HG02943 (cell line): ENCODE measurements around the gene HDHD3.
"Not testable (repeated sequence)": the region's sequence is repeated elsewhere in the genome, so short reads cannot be mapped to it uniquely, and the experiment has no call there.

ENCODE experiments used
- ATAC-seq: cut with Tn5 transposase; IDR thresholded peaks from one replicate; pipeline ENCODE4 v1.9.1; 2021; ENCODE audit warnings: mild to moderate bottlenecking, low read depth, moderate library complexity; ENCODE audit not compliant: unreplicated experiment

Gene HDHD3

GRCh38 chr9:113368348-113368981 is 8.3 kb downstream of the HDHD3 start:
- no peak for ATAC-seq

GRCh38 chr9:113365652-113366051 is 11.1 kb downstream of the HDHD3 start:
- ATAC-seq: not testable (repeated sequence)

DNA sequence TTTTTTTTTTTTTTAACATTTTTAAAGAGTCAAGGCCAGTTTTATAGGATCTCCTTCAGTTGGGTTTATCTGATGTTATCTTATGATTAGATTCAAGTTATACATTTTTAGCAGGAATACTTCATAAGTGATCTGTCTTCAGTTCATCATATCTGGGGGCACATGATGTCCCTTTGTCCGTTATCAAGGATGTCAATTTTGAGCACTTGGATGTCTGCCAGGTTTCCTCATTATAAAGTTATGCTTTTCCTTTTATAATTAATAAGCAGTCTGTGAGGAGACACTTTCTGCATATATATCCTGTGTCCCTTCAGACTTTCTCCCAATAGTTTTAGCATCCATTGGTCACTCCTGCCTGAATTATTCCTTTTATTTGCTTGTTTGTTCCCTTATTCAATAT is 11.8 kb downstream of the HDHD3 start:
- no peak for ATAC-seq

- ATAC-seq: no peak
These were observed 13.4 kb downstream of the HDHD3 start for GRCh38 chr9:113363336-113363735.

GRCh38 chr9:113361304-113362018 is 15.3 kb downstream of the HDHD3 start:
- no peak for ATAC-seq

DNA sequence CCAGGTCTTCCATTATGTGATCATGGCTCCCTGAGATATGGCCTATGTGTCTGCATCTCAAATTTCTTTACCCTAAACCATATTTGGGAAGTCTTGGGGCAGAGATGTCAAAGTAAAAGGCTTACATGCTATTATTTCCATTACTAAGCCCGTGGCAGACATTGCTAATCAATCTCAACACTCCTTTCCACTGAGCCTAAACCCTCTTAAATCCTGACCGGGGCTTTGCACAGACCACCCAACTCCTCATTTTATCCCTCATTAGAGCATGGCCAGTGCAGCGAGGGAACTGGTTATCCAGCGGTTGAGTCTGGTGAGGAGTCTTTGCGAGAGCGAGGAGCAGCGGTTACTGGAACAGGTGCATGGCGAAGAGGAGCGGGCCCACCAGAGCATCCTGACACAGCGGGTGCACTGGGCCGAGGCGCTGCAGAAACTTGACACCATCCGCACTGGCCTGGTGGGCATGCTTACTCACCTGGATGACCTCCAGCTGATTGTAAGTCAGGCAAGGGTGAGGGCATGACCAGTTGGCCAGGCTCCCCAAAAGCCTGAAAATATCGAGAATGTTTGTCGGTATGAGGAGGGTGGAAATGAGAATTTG is 16.4 kb downstream of the HDHD3 start:
- ATAC-seq: no peak

GRCh38 chr9:113359385-113359784 is 17.4 kb downstream of the HDHD3 start:
- ATAC-seq: no peak

DNA sequence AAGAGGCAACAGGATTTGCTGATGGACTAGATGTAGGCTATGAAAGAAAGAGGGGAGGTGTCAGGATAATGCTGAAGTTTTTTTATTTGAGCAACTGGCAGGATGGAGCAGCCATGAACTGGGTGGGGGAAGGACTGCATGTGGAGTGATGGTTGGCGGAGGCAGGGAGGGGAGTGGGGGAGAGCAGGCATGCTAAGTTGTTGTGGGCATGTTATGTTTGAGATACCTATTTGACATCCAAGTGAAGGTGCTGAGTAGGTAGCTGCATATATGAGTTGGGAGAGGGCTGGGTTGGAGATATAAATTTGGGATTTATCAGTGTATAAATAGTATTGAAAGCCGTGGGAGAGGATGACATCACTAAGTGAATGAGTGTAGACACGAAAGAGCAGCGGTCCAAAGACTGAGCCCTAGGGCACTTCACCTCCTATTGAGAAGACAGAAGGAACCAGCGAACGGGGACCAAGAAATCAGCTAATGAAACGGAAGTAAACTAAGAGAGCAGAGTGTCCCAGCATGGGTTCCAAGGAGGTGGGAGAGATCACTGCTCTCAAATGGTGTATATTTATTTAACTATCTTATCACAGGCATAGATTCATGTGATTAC is 20.0 kb downstream of the HDHD3 start:
- no peak for ATAC-seq

DNA sequence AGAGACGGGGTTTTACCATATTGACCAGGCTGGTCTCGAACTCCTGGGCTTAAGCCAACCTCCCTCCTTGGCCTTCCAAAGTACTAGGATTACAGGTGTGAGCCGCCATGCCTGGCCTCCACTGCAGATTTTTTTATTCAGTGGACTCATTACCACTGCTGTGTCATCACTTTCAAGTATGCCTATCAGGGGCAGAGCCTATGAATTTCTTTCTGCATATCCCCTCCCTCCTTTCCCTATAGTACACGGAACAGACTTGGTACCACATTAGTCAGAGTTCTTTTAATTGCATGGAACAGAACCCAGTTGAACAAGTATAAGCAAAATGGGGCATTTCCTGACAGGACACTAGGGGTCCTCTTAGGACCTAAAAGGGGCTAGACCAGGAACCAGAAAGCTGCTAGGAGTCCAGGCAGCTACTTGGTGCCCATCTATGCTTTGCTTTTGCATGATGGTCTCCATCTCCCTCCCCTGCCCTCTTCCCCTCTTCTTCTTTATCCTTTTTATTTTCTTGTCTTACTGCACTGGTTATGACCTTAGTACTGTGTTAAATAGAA is 21.7 kb downstream of the HDHD3 start:
- no peak for ATAC-seq

DNA sequence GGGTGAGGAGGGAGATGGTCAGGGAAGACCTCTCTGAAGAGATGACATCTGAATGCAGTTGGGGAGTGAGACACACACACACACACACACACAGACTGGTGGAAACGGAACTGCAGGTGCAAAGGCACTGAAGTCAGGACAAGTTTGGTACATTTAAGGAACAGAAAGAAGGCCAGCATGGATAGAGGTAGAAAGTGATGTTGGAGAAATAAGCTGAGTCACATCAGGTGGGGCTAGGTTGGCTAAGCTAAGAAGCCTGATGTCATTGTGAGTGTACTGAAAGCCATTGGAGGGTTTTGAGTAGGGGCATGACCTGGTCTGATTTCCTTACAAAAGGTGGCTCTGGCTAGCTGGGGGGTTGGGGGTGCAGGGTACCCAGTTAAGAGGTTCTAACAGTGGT is 24.4 kb downstream of the HDHD3 start:
- no peak for ATAC-seq

GRCh38 chr9:113352006-113352405 is 24.8 kb downstream of the HDHD3 start:
- ATAC-seq: no peak

- no peak for ATAC-seq
These were observed 25.8 kb downstream of the HDHD3 start for GRCh38 chr9:113350937-113351336.

DNA sequence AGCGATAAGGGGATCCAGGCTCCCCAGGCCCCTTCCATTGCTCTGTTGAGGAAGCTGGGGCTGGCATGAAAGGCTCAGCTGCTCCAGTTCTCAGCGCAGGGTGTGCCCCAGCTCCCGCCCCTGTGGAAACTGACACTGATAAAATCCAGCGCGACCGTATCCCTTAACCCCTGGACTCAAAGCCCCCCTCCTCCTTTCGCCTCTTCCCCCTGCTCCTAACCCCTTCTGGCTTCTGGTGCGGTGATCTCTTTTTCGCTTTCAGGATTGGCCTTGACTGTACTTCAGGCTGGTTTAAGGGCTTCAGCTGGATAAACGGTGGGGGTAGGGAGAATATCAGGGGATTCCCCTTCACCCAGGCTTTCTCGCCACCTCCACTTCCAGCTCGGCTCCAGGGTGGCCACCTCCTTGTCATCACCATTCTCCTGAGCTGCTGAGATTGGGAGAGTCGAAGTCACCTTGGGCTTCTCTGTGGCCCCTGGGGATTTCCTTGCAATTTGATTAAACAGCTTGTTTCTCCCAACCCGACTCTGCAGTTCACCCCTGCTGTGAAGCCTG is 26.6 kb downstream of the HDHD3 start:
- no peak for ATAC-seq

DNA sequence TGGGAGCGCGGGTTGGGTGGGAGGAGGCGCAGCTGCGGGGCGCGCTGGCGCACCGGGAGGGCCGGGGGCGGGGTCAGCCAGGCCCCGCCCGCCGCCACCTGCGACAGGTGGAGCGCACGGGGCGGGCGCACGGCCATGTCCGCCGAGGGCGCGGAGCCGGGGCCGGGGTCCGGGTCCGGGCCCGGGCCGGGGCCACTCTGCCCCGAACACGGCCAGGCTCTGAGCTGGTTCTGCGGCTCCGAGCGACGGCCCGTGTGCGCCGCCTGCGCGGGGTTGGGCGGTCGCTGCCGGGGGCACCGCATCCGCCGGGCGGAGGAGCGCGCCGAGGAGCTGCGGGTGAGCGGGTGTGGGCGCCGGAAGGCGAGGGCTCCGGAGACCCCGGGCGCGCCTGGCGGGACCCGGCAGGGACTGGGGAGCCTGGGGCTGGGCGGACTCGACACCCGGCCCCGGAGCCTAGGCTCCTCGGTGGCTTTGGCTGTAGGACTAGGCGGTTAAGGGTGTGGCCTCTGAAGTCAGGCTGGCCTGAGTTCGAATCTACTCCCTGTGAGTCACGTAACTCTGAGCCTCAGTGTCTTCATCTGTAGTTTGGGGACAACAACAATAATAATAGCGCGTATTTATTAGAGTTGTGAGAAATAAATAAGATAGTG is 27.2 kb downstream of the HDHD3 start, which contains the start of gene BSPRY:
BSPRY (plus strand) TSS at position 97 of the 650 bp plus-strand sequence; CDS start at position 136, 39 bp downstream.
- ATAC-seq: no peak

GRCh38 chr9:113349066-113349444 is 27.7 kb downstream of the HDHD3 start:
- ATAC-seq: no peak

- ATAC-seq: no peak
These were observed 28.3 kb downstream of the HDHD3 start for GRCh38 chr9:113348437-113348836.

DNA sequence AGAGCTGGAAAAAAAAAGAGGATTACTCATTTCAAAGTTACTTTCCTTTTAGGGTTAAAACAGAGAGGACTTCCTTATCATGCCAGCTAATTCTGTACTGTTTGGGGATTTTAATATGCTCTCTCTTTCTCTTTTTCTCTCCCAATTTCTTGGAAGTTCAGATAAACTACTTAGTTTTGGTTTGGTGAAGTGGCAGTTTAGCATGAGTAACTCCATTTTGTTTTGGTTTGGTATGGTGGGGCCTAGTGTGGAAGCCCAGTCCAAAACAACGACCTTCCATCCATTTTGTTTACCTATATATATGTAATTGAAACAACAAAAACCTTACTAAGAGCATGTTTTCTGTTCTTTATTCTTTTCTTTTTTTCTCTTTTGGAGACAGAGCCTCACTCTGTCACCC is 31.1 kb downstream of the HDHD3 start:
- no peak for ATAC-seq

DNA sequence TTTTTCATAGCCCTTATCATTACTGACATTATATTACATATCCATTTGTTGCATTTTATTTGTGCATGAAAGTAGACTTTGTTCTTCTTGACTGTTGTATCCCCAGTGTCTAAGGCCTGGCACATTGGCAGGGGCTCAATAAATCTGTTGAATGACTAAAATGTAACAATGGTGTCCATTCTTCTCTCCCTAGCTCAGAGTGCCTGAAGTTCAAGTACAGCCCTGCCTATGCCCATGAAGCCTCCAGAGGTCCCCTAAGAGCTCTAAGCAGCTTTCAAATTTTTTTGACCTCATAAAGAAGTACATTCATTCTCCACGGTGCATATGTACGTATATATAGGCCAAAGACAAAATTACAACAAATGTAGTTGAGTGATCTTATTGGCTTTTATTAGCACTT is 31.6 kb downstream of the HDHD3 start:
- ATAC-seq: no peak

- ATAC-seq: no peak
These were observed 33.0 kb downstream of the HDHD3 start for GRCh38 chr9:113343732-113344231.
